Mammary epithelial cell (primary cell): ENCODE measurements around the gene CHRNB1.
"Not testable (repeated sequence)": the region's sequence is repeated elsewhere in the genome, so short reads cannot be mapped to it uniquely, and the experiment has no call there.

ENCODE experiments used
- EZH2 ChIP-seq: IDR thresholded peaks from 2 replicates; pipeline ENCODE4 v1.6.1; 2012; ENCODE audit warnings: low read length, inconsistent platforms, borderline replicate concordance
- TF ChIP-seq, protein P1 (sequence below), 2 donors: IDR thresholded peaks in 1 of 2; conservative IDR thresholded peaks in 1 of 2; 2 replicates each; pipeline ENCODE4 v1.5.1; 2011 to 2012; ENCODE audit warnings: inconsistent platforms in 2 of 2, low read length in 2 of 2, mild to moderate bottlenecking in 2 of 2, control low read depth in 1 of 2, low read depth in 1 of 2; ENCODE audit not compliant: insufficient read depth in 1 of 2; ENCODE audit errors: extremely low read depth in 1 of 2

DNA sequence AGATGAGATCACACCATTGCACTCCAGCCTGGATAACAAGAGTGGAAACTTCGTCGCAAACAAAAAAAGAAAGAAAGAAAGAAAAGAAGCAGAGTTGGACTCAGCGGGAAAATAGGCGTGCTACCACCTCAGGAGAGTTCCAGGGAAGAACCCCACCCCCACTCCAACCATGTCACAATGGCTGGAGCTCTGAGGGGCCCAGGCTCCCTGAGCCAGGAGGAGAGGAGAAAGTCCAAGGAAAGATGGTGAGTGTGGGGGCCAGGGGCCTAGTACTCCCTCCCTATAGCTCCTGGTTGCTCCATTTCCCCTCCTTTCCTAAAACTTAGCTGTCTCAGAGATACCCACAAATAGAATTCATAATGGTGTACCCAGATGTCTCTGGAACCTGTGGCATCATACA, 36.4 kb downstream of the CHRNB1 start, which contains the start of gene SLC35G6:
- TF ChIP-seq, protein P1, sequence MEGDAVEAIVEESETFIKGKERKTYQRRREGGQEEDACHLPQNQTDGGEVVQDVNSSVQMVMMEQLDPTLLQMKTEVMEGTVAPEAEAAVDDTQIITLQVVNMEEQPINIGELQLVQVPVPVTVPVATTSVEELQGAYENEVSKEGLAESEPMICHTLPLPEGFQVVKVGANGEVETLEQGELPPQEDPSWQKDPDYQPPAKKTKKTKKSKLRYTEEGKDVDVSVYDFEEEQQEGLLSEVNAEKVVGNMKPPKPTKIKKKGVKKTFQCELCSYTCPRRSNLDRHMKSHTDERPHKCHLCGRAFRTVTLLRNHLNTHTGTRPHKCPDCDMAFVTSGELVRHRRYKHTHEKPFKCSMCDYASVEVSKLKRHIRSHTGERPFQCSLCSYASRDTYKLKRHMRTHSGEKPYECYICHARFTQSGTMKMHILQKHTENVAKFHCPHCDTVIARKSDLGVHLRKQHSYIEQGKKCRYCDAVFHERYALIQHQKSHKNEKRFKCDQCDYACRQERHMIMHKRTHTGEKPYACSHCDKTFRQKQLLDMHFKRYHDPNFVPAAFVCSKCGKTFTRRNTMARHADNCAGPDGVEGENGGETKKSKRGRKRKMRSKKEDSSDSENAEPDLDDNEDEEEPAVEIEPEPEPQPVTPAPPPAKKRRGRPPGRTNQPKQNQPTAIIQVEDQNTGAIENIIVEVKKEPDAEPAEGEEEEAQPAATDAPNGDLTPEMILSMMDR (conservative IDR thresholded peaks at IDR 0.05 in 1 of 2, IDR thresholded peaks at IDR 0.05 in 1 of 2; ENCODE audit: extremely low read depth in 1 of 2, insufficient read depth in 1 of 2, low read depth in 1 of 2, low read length in 2 of 2), result not testable (repeated sequence)
- not testable (repeated sequence) for TF ChIP-seq EZH2
